Activated CD4-positive, CD25-positive, alpha-beta regulatory T cell treated with anti-CD3 and anti-CD28 coated beads, Interleukin-2, amount 50 U/mL, for 16 hours (primary cell): ENCODE results near the gene ZCCHC2.

Source experiments
- DNase-seq: peaks from one replicate; pipeline ENCODE4 v3.0.0-alpha.2; 2020; ENCODE audit warnings: low read depth, low spot score

The ZCCHC2 gene

GRCh38 chr18:62577765-62578164, 54.9 kb downstream of the ZCCHC2 start:
- DNase-seq, result no peak

GRCh38 chr18:62578980-62579511, 56.2 kb downstream of the ZCCHC2 start:
- DNase-seq, result no peak

- DNase-seq, result no peak
Measured at GRCh38 chr18:62583376-62583775, 60.6 kb downstream of the ZCCHC2 start.

GRCh38 chr18:62584241-62585120, 61.7 kb downstream of the ZCCHC2 start:
- peak; percentile 73 for DNase-seq

GRCh38 chr18:62585274-62586150, 62.7 kb downstream of the ZCCHC2 start:
- peak; percentile 18 for DNase-seq

- DNase-seq, result peak; percentile 52
Measured at GRCh38 chr18:62586151-62586774, 63.4 kb downstream of the ZCCHC2 start.

- DNase-seq, result no peak
Measured at GRCh38 chr18:62586781-62587487, 64.1 kb downstream of the ZCCHC2 start.

GRCh38 chr18:62587689-62588088, 64.9 kb downstream of the ZCCHC2 start:
- DNase-seq, result no peak

- no peak for DNase-seq
Measured at GRCh38 chr18:62588217-62588616, 65.4 kb downstream of the ZCCHC2 start.

- DNase-seq, result no peak
Measured at GRCh38 chr18:62590799-62591590, 68.2 kb downstream of the ZCCHC2 start.

- DNase-seq, result no peak
Measured at GRCh38 chr18:62596145-62597005, 73.5 kb downstream of the ZCCHC2 start.

GRCh38 chr18:62601871-62602270, 79.0 kb downstream of the ZCCHC2 start:
- no peak for DNase-seq

GRCh38 chr18:62602706-62603105, 79.9 kb downstream of the ZCCHC2 start:
- DNase-seq, result no peak

GRCh38 chr18:62603211-62603610, 80.4 kb downstream of the ZCCHC2 start:
- no peak for DNase-seq

GRCh38 chr18:62603979-62604378, 81.2 kb downstream of the ZCCHC2 start:
- DNase-seq, result no peak

GRCh38 chr18:62605685-62606084, 82.9 kb downstream of the ZCCHC2 start:
- DNase-seq, result no peak

- DNase-seq, result no peak
Measured at GRCh38 chr18:62606106-62606505, 83.3 kb downstream of the ZCCHC2 start.

GRCh38 chr18:62607302-62607701, 84.5 kb downstream of the ZCCHC2 start:
- no peak for DNase-seq

GRCh38 chr18:62607708-62608428, 85.0 kb downstream of the ZCCHC2 start:
- no peak for DNase-seq
